Measurements from ENCODE around the gene GRAMD1B.

The GRAMD1B gene

DNA sequence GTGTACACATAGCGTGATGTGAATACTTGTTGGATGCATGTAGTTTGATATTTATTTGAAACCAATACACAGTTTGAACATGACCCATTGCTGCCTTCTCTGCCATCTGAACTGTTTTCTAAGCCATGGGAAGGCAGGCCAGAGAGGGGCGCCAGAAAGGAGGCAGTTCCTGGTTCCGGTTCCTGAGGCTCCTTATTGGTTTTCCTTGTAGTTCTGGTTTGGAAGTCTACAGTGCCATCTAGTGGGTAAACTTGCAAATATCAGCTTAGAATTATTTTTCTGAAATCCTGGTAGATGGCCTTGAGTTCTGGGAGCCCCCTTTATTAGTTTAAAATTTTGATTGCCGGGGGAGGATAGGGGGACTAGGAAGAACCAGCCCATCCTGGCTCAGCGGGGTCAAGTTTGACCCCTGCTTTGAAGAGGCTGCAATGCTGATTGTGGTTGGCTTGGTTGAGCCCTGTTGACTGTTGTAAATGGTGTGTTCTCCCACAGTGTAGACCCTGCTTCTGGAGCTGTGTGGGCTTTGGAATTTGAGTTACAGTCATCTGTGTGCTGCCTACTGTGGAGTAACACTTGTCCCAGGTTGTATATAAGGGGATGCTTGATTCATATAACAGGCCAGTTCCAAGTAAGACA is 48.4 kb downstream of the GRAMD1B start:
- DNase-seq: no peak

DNA sequence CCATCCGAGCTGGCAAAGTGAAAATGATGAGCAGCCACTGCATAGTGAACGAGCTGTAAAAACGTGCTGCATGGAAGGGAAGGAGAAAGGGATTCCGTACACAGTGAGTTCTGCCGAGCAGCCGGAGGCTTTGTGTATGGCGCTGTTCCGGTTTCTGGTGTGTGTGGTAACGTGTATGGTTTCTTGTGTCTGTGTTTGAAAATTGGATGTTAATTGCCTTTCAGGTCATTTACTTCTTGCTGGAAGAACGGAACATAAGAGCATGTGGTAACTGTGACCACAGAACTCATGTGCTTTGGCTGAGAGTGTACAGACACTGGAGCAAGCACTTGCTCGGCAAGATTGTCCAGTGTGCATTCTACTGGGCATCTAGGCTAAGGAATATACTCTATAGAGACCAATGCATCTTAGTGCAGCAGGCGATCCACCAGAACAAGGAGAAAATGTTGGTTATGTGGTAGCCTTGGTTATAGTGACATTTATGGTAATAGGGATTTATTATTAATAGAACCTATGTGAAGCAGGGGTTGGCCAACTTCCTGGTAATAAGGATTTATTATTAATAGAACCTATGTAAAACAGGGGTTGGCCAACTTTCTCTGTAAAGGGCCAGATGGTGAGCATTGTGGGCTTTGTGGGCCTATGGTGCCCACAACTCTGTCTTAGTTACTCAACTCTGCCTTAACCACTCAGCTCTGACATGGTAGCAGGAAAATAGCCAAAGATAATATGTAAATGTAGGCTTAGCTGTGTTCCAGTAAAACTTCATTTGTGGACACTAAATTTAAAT is 49.2 kb downstream of the GRAMD1B start:
- DNase-seq: no peak

DNA sequence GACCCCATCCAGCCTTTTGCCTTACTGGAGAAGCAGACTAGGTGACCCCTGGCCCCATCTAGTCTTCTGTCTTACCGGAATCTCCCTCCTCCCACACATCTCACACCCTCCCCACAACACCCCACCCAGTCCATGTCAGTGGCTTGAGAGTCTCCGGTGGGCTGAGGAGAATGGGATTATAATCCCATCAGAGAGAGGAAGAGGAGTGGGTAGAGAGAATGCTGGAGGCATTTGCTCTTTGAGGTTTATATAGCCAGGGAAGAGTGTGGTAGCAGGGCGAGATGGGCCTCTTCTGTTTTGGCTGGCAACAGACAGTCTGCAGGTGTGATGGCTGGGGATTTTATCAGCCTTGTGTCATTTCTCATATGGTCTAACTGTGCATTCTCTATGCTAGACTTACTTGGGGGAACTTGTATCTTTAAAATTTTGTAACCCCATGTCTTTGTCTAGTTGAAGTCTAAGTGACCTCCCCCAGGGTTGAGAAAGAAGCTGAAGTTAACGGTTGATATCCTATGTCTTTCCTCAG is 50.3 kb downstream of the GRAMD1B start:
- DNase-seq: no peak

DNA sequence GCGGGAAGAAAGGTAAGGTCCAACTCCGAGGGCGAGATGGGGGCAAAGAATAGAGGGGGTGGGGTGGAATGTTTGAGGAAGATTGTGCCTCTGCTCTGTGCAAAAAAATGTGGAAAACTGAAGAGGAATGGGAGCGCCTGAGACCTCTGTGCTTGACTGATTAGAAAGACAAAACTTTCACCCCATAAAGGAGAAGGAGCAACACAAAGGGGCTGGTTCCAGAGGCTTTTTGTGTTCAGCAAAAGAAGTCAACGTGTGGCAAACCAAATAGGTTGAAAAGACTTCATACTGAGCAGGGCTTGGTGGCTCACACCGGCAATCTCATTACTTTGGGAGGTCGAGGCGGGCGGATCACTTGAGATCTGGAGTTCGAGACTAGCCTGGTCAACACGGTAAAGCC is 50.8 kb downstream of the GRAMD1B start:
- no peak for DNase-seq

DNA sequence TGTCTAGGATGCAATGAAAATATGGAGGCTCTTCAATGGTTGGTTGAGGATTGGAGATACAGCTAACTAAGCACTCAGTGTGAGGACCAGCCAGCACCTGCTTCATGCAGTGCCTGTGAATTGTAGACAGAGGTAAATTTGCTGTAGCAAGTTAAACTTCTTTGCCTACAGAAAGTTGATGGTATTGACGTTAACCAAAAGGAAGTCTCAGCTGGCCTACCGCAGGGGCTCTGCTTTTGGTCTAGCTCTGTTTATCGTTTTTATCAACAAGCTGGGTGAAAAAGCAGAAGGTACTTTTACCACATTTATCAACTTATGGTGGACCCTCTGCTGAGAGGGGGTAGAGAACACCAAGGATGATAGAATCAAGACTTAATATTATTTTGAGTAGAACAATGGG is 51.6 kb downstream of the GRAMD1B start:
- no peak for DNase-seq

DNA sequence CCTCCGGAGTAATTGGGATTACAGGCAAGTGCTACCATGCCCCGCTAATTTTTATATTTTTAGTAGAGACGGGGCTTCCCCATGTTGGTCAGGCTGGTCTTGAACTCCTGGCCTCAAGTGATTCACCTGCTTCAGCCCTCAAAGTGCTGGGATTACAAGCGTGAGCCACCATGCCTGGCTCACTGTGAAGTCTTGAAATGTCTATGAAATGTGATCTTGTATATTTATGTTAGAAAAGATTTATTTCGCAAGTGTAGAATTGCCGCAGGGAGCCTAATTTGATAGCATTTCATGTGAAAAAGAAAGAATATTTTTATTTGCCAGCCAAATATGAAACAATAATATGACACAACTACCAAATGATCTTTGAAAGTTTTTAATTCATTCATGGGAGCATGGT is 52.1 kb downstream of the GRAMD1B start:
- DNase-seq: no peak

DNA sequence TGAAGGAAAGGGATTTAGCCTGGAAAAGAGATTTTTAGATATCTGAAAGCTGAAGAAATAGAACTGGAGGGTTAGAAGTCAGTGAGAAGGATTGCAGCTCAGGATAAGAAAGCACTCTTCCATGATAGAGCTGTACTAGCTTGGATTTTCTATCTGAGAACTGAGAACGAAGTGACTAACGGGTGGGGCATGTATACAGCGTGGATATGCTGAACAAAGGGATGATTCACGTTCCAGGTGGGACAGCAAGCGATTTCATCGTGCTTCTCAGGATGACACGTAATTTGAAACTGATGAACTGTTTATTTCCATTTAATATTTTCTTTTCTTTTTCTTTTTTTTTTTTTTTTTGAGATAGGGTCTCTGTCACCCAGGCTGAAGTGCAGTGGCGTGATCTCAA is 53.0 kb downstream of the GRAMD1B start:
- no peak for DNase-seq

DNA sequence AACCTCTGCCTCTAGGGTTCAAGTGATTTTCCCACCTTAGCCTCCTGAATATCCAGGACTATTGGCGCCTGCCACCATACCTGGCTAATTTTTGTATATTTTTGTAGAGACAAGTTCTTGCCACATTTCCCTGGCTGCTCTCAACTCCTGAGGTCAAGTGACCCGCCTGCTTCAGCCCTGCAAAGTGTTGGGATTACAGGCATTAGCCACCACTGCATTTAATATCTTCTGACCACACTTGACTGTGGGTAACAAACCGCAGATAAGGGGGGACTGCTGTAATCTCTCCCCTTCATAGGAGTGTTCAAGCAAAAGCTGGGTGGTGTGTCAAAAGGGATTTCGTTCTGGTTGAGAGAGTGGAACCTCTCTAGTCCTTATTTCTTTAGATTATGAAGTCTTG is 53.4 kb downstream of the GRAMD1B start:
- DNase-seq: no peak

DNA sequence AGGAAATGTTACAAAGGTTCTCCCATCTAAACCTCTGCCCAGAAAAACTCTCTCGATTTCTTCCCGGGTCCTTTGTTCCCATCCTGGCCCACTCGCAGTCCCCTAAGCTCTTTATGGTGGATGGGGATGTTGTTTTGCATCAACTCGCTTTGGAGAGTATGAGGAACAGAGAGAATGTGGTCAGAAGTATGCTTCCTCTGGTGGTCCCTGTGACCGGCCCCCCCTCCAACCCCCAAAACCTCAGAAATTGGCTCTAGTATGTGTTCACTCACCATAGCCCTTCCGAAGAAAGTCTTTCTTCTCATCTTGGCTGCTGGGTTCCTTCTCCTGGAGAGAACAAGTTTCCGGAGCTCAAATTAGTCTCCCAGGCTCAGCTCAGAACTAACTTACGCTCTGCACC is 54.4 kb downstream of the GRAMD1B start:
- DNase-seq: no peak

DNA sequence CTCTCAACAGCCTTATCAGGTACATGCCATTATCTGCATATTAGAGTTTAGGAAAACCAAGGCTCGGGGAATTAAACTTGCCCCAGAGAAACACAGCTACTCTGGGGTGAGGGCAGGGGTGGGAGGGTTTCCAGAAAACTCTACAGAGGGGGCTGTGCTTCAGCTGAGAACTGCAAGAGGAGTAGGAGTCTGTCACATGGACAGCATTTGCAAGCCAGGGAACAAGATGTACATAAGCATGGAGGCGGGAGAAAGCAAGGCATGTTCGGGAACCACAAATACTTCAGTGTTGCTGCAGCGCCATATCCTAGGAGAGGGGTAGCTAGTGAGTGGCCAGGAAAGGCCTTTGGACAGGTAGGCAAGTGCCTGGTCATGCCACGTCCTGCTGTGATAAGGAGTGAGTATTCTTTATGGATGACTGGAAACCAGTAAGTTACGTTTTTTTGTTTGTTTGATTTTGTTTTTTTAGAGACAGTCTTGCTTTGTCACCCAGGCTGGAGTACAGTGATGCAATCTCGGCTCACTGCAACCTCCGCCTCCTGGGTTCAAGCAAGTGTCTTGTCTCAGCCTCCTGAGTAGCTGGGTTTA is 57.2 kb downstream of the GRAMD1B start:
- no peak for DNase-seq

DNA sequence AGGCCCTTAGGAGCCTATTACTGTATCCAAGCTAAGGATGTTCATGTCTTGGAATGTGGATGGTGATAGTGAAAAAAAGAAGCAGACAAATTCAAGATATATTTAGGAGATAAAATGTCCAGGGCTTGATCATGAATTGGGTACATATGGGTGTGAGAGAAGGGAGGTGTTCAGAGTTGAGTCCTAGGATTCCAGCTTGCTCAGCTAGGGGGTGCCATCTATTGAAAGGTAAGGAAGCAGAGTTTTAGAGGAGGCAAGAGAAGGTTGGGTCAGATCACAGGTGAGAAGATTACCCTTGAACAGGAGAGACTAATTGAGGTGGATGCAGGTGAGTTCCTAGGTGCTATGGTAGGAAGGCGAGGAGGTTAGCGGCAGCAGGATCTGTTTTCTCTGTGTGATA is 60.5 kb downstream of the GRAMD1B start:
- DNase-seq: no peak

DNA sequence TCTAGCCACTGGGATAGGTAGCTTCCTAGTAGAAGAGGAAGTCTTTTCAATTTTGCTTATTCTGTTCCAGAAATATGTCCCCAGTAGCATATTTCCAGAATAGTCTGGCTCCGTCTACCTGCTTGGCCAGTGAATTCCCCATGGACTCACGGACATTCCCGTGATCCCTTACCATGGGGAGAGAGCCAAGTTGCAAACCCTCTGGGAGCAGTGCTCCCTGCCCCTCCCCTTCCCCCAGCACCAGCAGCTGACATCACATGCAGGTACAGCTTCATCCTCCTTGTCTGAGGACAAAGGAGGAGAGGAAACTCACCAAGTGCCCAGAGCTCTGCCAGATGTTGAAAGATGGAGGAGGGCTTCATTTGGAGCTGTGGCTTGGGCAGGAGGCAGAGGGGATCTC is 61.2 kb downstream of the GRAMD1B start:
- DNase-seq: no peak

DNA sequence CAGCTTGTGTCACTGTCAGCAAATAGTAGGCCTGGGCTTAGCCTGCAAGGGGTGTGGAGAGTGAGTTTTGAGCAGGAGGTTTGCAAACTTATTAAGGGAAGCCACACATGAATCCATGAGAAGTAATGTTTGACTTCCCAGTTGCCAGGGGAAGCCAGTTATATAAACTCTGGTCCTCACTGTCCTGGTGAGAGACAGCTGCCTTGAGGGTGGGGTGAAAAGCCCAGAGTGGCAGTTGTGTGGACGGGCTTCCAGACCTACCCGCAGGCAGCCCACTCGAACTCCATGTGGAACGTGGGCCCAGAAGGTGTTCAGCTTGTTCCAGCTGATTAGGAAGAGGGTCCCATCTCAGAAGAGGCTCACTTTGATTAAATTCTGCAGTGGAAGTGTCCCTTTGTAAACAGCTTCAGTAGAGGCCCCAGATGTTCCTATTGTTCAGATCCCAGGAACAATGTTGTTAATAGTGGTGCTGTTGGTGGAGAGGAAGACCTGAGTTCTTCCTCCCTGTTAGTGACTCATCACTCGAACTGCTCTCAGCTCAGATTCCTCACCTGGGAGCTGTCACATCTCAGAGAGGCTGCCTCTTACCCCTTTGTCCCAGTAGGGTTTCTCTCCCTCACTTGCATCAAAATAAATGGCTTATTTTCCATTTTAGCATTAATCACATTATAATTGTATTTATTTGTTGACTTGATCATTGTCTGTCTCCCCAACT is 63.4 kb downstream of the GRAMD1B start:
- DNase-seq: no peak

DNA sequence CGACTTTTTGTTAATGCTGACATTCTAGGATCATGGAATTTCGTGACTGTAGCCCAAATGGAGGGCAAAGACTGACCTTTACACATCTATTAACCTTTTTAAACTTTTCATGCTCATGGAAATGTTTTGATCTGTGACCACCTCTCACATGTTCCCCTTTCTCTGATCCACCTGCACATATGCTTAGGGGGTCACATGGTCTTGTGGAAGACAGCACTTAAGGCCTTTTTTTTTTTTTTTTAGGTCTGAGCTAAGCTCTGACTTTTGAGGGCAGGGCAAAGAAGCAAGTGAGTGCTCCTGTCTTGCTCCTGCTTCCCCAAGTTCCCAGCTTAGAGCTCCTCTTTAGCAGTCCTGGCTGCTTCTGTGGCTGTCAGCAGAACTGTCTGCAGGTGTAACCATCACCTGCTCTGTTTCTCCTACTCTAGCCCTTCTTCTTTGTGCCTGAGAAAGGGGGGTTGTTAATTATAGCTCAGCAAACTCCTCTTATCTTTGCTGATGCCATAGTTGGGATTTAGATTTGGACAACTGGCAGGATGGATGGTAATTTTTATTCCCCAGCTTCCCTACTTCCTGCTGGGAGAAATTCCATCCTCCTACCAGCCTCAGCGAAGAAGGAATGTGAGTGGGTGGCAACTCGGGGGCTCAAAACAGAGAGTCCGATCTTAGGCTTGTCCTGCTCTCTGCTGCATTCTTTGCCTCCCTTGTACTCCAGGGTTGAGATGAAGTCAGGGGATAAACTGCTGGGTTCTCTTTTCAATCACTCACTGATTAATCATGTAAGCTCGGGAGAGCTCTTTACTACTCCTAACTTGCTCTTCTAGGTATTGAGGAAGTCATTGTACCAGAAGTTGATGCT is 64.4 kb downstream of the GRAMD1B start:
- no peak for DNase-seq

DNA sequence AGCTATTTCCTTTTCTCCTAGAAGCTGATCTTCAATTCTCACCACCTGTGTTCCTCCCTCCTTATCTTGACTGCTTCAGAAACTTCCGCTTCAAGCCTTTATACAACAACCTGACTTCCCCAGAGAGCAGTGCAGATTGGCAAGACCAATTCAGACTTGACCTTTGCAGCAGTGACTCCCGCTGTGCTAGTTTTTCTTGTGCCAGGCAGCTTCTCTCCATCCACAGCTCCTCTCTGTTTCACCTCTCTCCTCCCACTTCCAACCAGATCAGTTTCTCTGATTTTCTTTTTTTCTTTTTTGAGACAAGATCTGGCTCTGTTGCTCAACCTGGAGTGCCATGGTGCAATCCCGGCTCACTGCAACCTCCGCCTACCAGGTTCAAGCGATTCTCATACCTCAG is 74.3 kb downstream of the GRAMD1B start:
- DNase-seq: no peak

DNA sequence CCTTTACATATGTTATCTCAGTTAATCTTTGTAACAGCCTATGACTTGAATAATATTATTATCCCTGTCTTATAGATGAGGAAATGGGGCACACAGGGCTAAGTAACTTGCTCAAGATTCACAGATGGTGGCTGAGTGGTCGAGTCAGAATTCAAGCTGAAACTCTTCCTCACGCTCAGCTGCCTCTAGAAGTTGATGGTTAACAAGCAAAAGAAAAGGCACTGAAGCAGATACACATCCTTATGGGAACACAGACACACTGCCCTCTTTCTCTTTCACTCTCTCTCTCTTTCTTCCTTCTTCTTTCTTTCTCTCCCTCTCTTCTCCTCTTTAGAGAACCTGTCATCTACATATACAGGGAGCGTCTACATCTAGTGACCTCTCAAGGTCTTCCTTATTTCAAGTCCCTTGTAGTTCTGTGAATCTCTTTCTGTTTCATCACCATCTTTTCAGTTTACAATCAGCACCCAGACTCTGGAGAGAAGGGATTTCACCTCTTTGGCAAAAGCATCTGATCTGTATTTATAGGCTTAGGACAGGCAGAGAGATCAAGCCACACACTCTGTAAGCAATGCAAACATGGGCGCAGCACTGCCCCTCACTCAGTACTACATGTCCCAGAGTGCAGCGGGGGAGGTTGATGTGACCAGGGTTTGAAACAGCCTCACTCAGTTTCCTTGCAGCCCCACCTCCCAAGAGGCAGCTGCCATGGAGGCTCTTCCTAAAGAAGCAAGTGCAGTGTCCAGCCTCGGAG is 75.7 kb downstream of the GRAMD1B start:
- no peak for DNase-seq

DNA sequence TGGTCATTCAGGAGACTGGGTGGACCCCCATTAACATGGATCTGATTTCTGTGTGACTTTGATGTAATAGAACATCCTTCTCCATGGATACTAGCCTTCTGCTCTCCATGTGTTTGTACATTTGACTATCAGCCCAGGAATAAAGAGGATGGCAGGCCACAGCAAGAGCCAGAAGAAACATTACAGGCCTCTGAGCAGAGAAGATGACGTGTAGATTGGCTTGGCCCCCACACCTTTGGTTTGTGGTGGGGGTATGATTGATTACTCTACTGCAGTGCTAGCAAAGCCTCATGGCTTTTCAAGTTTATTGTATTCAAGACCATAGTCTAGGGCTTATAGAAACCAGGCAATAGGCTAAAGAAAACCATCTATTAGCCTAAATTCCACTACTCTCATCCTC is 77.0 kb downstream of the GRAMD1B start:
- no peak for DNase-seq

DNA sequence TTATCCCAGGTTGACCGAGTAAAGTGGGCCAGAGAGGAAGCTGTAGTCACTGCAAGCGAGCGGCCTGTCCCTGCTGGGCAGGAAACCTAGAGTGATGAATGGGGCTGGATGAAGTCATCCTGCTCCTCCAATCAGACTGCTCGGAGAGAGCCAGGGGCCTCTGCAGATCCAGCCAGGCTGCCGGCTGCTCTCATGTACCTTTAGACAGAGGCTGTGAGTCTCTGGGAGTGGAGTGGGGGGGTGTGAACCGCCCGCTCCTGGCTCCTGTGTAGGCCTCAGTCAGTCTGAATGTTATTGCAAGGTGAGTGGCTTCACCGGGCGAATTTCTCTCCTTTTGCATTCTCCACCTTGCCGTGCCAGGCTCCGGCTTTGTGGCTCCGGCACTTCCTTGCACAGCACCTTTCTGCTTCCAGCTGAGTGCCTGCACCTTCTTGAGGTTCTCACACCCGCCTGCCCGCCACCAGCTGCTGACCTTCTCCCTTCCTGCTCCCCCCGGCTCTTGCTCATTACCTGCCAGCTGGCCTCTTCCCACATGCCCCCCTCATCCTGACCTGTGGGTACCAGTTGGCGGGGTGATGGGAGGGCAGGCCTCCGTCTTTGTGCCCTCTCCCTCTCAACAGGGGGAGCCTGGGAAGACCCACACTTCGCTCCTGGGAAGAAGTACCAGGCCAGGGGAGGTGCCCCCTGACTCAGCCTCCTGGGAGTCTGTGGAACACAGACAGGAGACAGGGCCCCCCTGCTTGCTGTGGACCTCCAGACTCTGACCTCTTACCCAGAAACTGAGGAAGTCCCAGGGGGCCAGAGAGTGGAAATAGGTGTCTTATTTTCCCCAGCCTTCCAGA is 79.9 kb downstream of the GRAMD1B start:
- no peak for DNase-seq

DNA sequence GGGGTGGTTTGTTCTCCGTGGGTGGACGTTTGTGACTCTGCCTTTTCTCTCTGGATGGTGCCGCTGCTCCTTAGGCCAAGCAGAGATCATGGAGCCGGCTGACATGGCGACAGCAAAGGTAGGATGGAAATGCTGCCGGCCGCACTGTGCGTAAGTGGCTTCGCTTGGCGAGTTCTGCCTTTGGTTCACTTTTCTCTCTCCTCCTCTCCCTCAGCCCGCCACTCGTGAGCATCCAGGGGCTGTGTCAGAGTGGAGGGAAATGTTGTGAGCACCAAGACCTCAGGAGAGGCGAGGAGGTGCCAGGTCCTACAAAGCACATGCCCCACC is 80.5 kb downstream of the GRAMD1B start:
- no peak for DNase-seq

DNA sequence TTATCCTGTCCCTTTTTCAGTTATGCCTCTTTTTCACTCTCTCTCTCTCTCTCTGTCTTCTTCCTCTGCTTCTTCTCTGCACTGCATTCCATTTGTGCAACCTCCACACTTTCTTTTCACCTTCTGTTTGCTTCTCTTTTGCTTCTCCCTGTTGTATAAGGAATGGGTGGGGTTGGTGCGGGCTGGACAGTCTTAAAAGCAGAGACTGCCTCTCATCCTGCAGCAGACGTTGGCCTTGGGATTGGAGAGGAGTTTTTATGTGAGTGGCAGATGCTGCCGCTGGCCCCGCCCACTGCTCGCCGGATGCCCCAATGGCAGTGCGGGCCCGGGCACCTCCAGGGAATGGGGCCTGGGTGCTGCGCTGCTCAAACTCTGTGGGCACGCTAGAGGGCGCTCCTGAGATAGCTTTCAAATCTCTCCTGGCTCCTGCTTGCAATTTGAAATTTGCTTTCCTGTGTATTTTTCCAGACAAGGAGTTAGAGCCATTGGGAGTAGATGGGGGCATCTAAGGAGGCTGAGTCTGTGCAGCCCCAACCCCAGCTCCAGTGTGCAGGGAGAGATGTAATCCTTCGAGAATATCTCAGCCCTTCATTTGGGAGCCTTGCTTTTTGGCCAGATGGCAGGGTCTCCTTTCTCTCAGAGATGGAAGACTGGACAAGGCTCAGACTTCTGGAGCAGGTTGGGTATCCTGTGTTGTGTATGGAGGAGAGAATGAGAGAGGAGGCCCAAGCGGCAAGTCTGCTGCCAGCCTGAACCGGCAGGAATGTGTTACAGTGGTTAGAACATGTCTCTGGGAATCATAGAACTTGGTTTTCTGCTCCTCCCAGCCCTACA is 81.2 kb downstream of the GRAMD1B start:
- peak; percentile 57 for DNase-seq
